ENCODE measurements around the gene SH3BP5. TPM values are rescaled to one million over a fixed set of nuclear protein-coding genes. Genes with fewer than 3 reads are reported as not detected.

Gene SH3BP5
- total and polyA plus RNA-seq, 2 donors (not counting 1 experiment from before 2014, with no cell fraction given), result 76.6 to 92.3 TPM

DNA sequence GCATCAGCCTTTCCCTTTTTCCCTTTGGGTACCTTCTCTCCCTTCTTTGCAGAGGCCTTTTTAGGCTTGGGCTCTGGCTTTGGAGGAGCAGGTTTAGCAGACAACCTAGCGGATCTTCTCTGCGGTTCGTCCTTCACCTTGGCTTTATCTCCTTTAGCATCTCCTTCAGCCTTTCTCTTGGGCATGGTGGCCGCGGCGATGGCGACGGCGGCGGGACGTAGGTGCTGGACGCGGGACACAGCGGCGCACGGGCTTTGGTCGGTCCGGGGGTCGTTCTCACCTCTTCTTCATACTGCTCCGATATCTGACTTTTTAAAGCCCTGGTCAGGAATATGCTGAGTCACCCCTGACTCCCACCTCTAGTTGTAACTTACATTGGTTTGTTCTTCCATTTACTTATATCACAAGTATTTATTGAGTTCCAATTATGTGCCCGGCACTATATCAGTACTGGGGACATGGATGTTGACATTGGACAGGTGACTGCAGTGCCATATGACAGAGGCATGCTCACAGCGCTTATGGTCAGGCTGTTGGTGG lies 43.1 kb upstream of the SH3BP5 start:
- no peak for DNase-seq
- H3K27ac ChIP-seq (ENCODE audit: low read length in 2 of 2), result no peak overlapping the region
- Mint-ChIP-seq H3K27ac (peak overlapping the region; percentile 42), H3K4me1 (peaks cover 13% of the 10 kb centered on the region), H3K9me3 (ENCODE audit: insufficient read depth) (no peaks in the 10 kb centered on the region), H3K27me3 (no peaks in the 10 kb centered on the region), H3K4me3 (no peak overlapping the region)
- no peaks in the 10 kb centered on the region for H3K9me3 ChIP-seq (ENCODE audit: control extremely low read depth in 1 of 3, control insufficient read depth in 2 of 3, insufficient read depth in 1 of 3, low read length in 2 of 3)
- H2AFZ ChIP-seq (ENCODE audit: insufficient read depth, low read depth, low read length, poor library complexity, severe bottlenecking), result no peak overlapping the region
- no peak for ATAC-seq (ENCODE audit: low read depth)
- no peak overlapping the region for H3K4me3 ChIP-seq (ENCODE audit: control extremely low read depth in 1 of 5, extremely low read depth in 1 of 5, insufficient read depth in 1 of 5, low read depth in 2 of 5, low read length in 4 of 5)
- intact Hi-C loops (cut with micrococcal nuclease), result no loop called here
- peaks cover 11% of the 10 kb centered on the region for H3K79me2 ChIP-seq (ENCODE audit: control insufficient read depth, insufficient read depth, low read length)
- CTCF ChIA-PET, result interaction anchor here (0.6 to 6.8 kb wide), 4 partner anchors 13 to 108 kb away, joined by 3 to 137 read pairs (median 24); partner anchors contain the start of gene SH3BP5
- TF ChIP-seq EZH2 (IDR thresholded peaks at IDR 0.05; ENCODE audit: borderline replicate concordance, insufficient read depth, low read depth, low read length, poor library complexity, severe bottlenecking), result no peak
- TF ChIP-seq, protein P1, sequence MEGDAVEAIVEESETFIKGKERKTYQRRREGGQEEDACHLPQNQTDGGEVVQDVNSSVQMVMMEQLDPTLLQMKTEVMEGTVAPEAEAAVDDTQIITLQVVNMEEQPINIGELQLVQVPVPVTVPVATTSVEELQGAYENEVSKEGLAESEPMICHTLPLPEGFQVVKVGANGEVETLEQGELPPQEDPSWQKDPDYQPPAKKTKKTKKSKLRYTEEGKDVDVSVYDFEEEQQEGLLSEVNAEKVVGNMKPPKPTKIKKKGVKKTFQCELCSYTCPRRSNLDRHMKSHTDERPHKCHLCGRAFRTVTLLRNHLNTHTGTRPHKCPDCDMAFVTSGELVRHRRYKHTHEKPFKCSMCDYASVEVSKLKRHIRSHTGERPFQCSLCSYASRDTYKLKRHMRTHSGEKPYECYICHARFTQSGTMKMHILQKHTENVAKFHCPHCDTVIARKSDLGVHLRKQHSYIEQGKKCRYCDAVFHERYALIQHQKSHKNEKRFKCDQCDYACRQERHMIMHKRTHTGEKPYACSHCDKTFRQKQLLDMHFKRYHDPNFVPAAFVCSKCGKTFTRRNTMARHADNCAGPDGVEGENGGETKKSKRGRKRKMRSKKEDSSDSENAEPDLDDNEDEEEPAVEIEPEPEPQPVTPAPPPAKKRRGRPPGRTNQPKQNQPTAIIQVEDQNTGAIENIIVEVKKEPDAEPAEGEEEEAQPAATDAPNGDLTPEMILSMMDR (IDR thresholded peaks at IDR 0.05), result no peak
- H4K20me1 ChIP-seq (ENCODE audit: control insufficient read depth, insufficient read depth, low read length, poor library complexity, severe bottlenecking), result no peaks in the 10 kb centered on the region
- no peaks in the 10 kb centered on the region for H3K36me3 ChIP-seq (replicated peaks in 1 of 2; ENCODE audit: control extremely low read depth in 1 of 2, control insufficient read depth in 1 of 2, extremely low read depth in 1 of 2, insufficient read depth in 2 of 2, low read length in 1 of 2)
- H3K27me3 ChIP-seq (replicated peaks in 1 of 4; ENCODE audit: control extremely low read depth in 1 of 4, control insufficient read depth in 3 of 4, insufficient read depth in 4 of 4, low read length in 3 of 4), result no peaks in the 10 kb centered on the region
- H3K4me1 ChIP-seq (ENCODE audit: control insufficient read depth in 2 of 2, insufficient read depth in 2 of 2, low read length in 2 of 2), result peaks cover 12 to 22% of the 10 kb centered on the region in 2 donors
- H3K9ac ChIP-seq (ENCODE audit: low read length), result no peak overlapping the region
- 98% methylated on average over 21 of the region's 22 CpGs for whole genome bisulfite sequencing (ENCODE audit: insufficient coverage)
- H3K4me2 ChIP-seq (replicated peaks; ENCODE audit: low read depth, low read length, poor library complexity, severe bottlenecking), result no peak overlapping the region
- POLR2A ChIA-PET, result interaction anchor here (0.7 to 0.9 kb wide), 2 partner anchors 41 to 43 kb away, joined by 3 read pairs; partner anchors contain the start of gene SH3BP5

DNA sequence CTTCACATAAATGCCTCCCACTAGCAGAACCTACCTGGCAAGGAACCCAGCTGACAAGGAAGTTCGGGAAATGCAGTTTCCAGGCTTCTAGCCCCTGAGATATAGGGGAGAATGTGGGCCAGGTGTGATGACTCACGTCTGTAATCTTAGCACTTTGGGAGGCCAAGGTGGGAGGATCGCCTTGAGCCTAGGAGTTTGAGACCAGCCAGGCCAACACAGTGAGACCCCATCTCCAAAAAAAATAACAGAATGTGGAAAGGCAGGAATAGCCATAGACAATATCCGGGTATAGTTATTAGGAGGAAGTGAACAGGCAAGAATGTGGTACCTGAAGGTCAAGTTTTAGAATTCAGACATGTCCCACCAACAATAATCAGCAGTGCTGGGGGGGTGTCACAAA lies 40.5 kb upstream of the SH3BP5 start:
- H3K4me1 ChIP-seq (ENCODE audit: control insufficient read depth in 2 of 2, insufficient read depth in 2 of 2, low read length in 2 of 2), result peaks cover 22 to 34% of the 10 kb centered on the region in 2 donors
- intact Hi-C loops (cut with micrococcal nuclease), result no loop called here
- WGBS (ENCODE audit: insufficient coverage), result 100% methylated on average over 1 of the region's 4 CpGs
- no peak overlapping the region for H3K4me3 ChIP-seq (ENCODE audit: control extremely low read depth in 1 of 5, extremely low read depth in 1 of 5, insufficient read depth in 1 of 5, low read depth in 2 of 5, low read length in 4 of 5)
- Mint-ChIP-seq H3K4me1 (peaks cover 22% of the 10 kb centered on the region), H3K27me3 (no peaks in the 10 kb centered on the region), H3K27ac (no peak overlapping the region), H3K4me3 (no peak overlapping the region), H3K9me3 (ENCODE audit: insufficient read depth) (no peaks in the 10 kb centered on the region)
- TF ChIP-seq, protein P1 (IDR thresholded peaks at IDR 0.05), result no peak
- no peak for TF ChIP-seq EZH2 (IDR thresholded peaks at IDR 0.05; ENCODE audit: borderline replicate concordance, insufficient read depth, low read depth, low read length, poor library complexity, severe bottlenecking)
- DNase-seq (no peak), ATAC-seq (ENCODE audit: low read depth) (no peak)
- no peaks in the 10 kb centered on the region for H3K27me3 ChIP-seq (replicated peaks in 1 of 4; ENCODE audit: control extremely low read depth in 1 of 4, control insufficient read depth in 3 of 4, insufficient read depth in 4 of 4, low read length in 3 of 4)
- H2AFZ ChIP-seq (ENCODE audit: insufficient read depth, low read depth, low read length, poor library complexity, severe bottlenecking), result no peak overlapping the region
- no peaks in the 10 kb centered on the region for H3K9me3 ChIP-seq (ENCODE audit: control extremely low read depth in 1 of 3, control insufficient read depth in 2 of 3, insufficient read depth in 1 of 3, low read length in 2 of 3)
- H3K4me2 ChIP-seq (replicated peaks; ENCODE audit: low read depth, low read length, poor library complexity, severe bottlenecking), result no peak overlapping the region
- no peak overlapping the region for H3K27ac ChIP-seq (ENCODE audit: low read length in 2 of 2)
- H3K79me2 ChIP-seq (ENCODE audit: control insufficient read depth, insufficient read depth, low read length), result peaks cover 11% of the 10 kb centered on the region
- no peaks in the 10 kb centered on the region for H3K36me3 ChIP-seq (replicated peaks in 1 of 2; ENCODE audit: control extremely low read depth in 1 of 2, control insufficient read depth in 1 of 2, extremely low read depth in 1 of 2, insufficient read depth in 2 of 2, low read length in 1 of 2)
- POLR2A ChIA-PET, result no interaction called here
- no peaks in the 10 kb centered on the region for H4K20me1 ChIP-seq (ENCODE audit: control insufficient read depth, insufficient read depth, low read length, poor library complexity, severe bottlenecking)
- no peak overlapping the region for H3K9ac ChIP-seq (ENCODE audit: low read length)
- CTCF ChIA-PET, result interaction anchor here (1.9 kb wide), 1 partner anchor 105 kb away, joined by 6 read pairs; no protein-coding TSS in a partner anchor

Data from B cell (primary cell).